HepG2 (cell line): ENCODE results near the gene SGPP1. TPM values are rescaled to one million over a fixed set of nuclear protein-coding genes. Genes with fewer than 3 reads are reported as not detected.

Experiments used
- ARHGAP35 ChIP-seq: sonication (generic); formaldehyde crosslinking; IDR thresholded peaks from 2 replicates; pipeline ENCODE4 v1.9.0; 2022; ENCODE audit warnings: mild to moderate bottlenecking, inconsistent platforms, moderate library complexity, missing genetic modification reagents, borderline replicate concordance
- ATRX ChIP-seq: sonication (generic); formaldehyde crosslinking; IDR thresholded peaks from 2 replicates; pipeline ENCODE4 v1.4.0; 2020; ENCODE audit warnings: missing genetic modification reagents, borderline replicate concordance
- JUN ChIP-seq: sonication (generic); formaldehyde crosslinking; IDR thresholded peaks from 2 replicates; pipeline ENCODE4 v1.4.0; 2020; ENCODE audit warnings: mild to moderate bottlenecking, missing genetic modification reagents
- MYNN ChIP-seq: sonication (generic); formaldehyde crosslinking; IDR thresholded peaks from 2 replicates; pipeline ENCODE4 v1.4.0; 2020; ENCODE audit warnings: mild to moderate bottlenecking, low read depth, missing genetic modification reagents
- NCOA5 ChIP-seq: sonication (generic); formaldehyde crosslinking; IDR thresholded peaks from 2 replicates; pipeline ENCODE4 v1.4.0; 2020; ENCODE audit warnings: missing genetic modification reagents
- PITX1 ChIP-seq: sonication (generic); formaldehyde crosslinking; IDR thresholded peaks from 2 replicates; pipeline ENCODE4 v1.5.1; 2020; ENCODE audit warnings: mild to moderate bottlenecking, missing genetic modification reagents
- RBAK ChIP-seq: sonication (generic); formaldehyde crosslinking; IDR thresholded peaks from 2 replicates; pipeline ENCODE4 v1.5.1; 2020; ENCODE audit warnings: mild to moderate bottlenecking, missing genetic modification reagents
- RBM22 ChIP-seq: fragments of 200-400 bp; formaldehyde crosslinking; optimal IDR thresholded peaks from 2 replicates; pipeline ENCODE3; 2017; ENCODE audit warnings: mild to moderate bottlenecking, low read length, moderate library complexity
- SP2 ChIP-seq: sonication (generic); formaldehyde crosslinking; IDR thresholded peaks from 2 replicates; pipeline ENCODE4 v1.5.1; 2020; ENCODE audit warnings: mild to moderate bottlenecking, missing genetic modification reagents
- SRSF9 ChIP-seq: fragments of 200-400 bp; formaldehyde crosslinking; IDR thresholded peaks from 2 replicates; pipeline ENCODE4 v1.6.1; 2018; ENCODE audit warnings: borderline replicate concordance, mild to moderate bottlenecking, low read depth, low read length; ENCODE audit not compliant: insufficient read depth, poor library complexity, severe bottlenecking
- ZFP36L1 ChIP-seq: sonication (generic); formaldehyde crosslinking; IDR thresholded peaks from 2 replicates; pipeline ENCODE4 v1.8.0; 2022; ENCODE audit warnings: mild to moderate bottlenecking, missing genetic modification reagents, moderate library complexity
- ZKSCAN8 ChIP-seq: IDR thresholded peaks from 2 replicates; pipeline ENCODE4 v1.6.1; 2016; ENCODE audit warnings: borderline replicate concordance, missing genetic modification reagents, missing compliant biosample characterization
- ZSCAN22 ChIP-seq: sonication (generic); formaldehyde crosslinking; IDR thresholded peaks from 2 replicates; pipeline ENCODE4 v1.4.0; 2020; ENCODE audit warnings: mild to moderate bottlenecking, missing genetic modification reagents
- polyA plus RNA-seq, 8 experiments: library from polyadenylated mRNA; depleted of rRNA in 3 of 8; stranded (reverse) in 7 of 8; unstranded in 1 of 8; fragments of >200 nt; fragmentation: Illumina TruSeq in 4 of 8; extraction: Trizol in 4 of 8; gene quantifications; 2 replicates each; pipeline versions ENCODE4 v1.2.1 to v1.2.3, GENCODE V29; 2011 to 2016; ENCODE audit warnings: low read depth in 4 of 8, missing spikeins in 1 of 8, mixed read lengths in 1 of 8; ENCODE audit not compliant: insufficient read depth in 1 of 8
- total RNA-seq, 5 experiments: library from RNA; depleted of rRNA; stranded (reverse); fragments of >200 nt; fragmentation: Illumina TruSeq; extraction: Trizol; gene quantifications; 2 replicates each; pipeline ENCODE4 v1.2.3, GENCODE V29; 2016; ENCODE audit warnings: low read depth in 1 of 5
- TF ChIP-seq, protein P1 (sequence below): sonication (generic); formaldehyde crosslinking; IDR thresholded peaks from 2 replicates; pipeline ENCODE4 v1.4.0; 2020; ENCODE audit warnings: mild to moderate bottlenecking, missing genetic modification reagents
- TF ChIP-seq, protein P2 (sequence below): sonication (generic); formaldehyde crosslinking; IDR thresholded peaks from 2 replicates; pipeline ENCODE4; 2020; ENCODE audit warnings: missing genetic modification reagents, mild to moderate bottlenecking, borderline replicate concordance
- TF ChIP-seq, protein P3 (sequence below): sonication (generic); formaldehyde crosslinking; IDR thresholded peaks from 2 replicates; pipeline ENCODE4 v1.8.1; 2023; ENCODE audit warnings: missing genetic modification reagents, inconsistent platforms, borderline replicate concordance
- TF ChIP-seq, protein P4 (sequence below): sonication (generic); formaldehyde crosslinking; IDR thresholded peaks from 2 replicates; pipeline ENCODE4 v1.4.0; 2020; ENCODE audit warnings: missing genetic modification reagents

SGPP1 gene
- total and polyA plus RNA-seq, 2 of the 13 experiments (the other 11 are each of a cell fraction or from before 2014, with no cell fraction given): 6.4 to 6.8 TPM

DNA sequence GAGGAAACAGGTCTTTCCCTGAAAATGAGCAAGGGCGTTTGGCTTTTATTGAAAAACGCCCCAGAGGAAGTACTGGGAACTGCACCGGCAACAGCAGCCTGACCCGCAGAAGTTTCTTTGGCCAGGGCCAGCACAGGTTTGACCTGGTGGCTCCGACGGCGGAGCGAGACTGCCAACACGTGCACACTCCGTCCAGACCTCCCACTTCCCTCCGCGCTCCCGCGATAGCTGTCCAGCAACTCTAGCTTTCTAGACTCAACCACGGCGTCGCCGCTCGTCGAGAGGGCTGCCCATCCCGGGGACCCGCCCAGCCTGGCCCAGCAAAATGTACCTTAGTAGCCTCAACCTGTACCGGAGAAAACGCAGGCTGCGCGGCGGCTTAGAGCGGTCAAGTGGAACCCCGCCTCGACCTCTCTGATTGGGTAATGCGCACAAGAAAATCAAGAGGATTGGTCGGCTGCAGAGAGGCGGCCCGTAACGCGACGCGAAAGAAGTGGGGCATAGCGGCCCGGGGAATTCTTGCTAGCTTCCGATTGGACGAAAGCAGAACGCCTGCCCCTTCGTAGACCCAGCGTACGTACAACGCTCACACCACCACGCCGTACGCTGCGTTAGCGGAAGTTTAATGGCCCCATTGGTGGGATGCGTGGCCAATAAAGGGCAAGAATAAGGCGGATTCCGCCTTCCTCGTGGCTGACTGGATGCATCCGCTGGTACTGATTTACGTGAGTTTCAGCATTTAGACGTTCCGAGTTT lies 86.2 kb downstream of the SGPP1 start, which contains the start of gene WDR89 (continued):
- TF ChIP-seq, protein P1, sequence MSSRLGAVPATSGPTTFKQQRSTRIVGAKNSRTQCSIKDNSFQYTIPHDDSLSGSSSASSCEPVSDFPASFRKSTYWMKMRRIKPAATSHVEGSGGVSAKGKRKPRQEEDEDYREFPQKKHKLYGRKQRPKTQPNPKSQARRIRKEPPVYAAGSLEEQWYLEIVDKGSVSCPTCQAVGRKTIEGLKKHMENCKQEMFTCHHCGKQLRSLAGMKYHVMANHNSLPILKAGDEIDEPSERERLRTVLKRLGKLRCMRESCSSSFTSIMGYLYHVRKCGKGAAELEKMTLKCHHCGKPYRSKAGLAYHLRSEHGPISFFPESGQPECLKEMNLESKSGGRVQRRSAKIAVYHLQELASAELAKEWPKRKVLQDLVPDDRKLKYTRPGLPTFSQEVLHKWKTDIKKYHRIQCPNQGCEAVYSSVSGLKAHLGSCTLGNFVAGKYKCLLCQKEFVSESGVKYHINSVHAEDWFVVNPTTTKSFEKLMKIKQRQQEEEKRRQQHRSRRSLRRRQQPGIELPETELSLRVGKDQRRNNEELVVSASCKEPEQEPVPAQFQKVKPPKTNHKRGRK: no peak
- TF ChIP-seq NCOA5 (no peak), JUN (no peak), ARHGAP35 (CRISPR knock-in tag) (peak; percentile 92), ZSCAN22 (no peak; the same call in 1 of the 2 replicates), MYNN (CRISPR knock-in tag) (peak; percentile 86; the same call in 1 of the 2 replicates), RBAK (CRISPR knock-in tag) (no peak), RBM22 (no peak), ATRX (no peak), SRSF9 (no peak), ZFP36L1 (CRISPR knock-in tag) (0 out of 2 replicates have a peak, but pooled peaks have one; percentile 59), PITX1 (CRISPR knock-in tag) (peak; percentile 83), ZKSCAN8 (CRISPR knock-in tag) (peak; percentile 77; the same call in 1 of the 2 replicates), SP2 (CRISPR knock-in tag) (peak; percentile 92)
- TF ChIP-seq, protein P2, sequence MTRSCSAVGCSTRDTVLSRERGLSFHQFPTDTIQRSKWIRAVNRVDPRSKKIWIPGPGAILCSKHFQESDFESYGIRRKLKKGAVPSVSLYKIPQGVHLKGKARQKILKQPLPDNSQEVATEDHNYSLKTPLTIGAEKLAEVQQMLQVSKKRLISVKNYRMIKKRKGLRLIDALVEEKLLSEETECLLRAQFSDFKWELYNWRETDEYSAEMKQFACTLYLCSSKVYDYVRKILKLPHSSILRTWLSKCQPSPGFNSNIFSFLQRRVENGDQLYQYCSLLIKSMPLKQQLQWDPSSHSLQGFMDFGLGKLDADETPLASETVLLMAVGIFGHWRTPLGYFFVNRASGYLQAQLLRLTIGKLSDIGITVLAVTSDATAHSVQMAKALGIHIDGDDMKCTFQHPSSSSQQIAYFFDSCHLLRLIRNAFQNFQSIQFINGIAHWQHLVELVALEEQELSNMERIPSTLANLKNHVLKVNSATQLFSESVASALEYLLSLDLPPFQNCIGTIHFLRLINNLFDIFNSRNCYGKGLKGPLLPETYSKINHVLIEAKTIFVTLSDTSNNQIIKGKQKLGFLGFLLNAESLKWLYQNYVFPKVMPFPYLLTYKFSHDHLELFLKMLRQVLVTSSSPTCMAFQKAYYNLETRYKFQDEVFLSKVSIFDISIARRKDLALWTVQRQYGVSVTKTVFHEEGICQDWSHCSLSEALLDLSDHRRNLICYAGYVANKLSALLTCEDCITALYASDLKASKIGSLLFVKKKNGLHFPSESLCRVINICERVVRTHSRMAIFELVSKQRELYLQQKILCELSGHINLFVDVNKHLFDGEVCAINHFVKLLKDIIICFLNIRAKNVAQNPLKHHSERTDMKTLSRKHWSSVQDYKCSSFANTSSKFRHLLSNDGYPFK (CRISPR knock-in tag): peak; percentile 82; the same call in 1 of the 2 replicates
- TF ChIP-seq, protein P3, sequence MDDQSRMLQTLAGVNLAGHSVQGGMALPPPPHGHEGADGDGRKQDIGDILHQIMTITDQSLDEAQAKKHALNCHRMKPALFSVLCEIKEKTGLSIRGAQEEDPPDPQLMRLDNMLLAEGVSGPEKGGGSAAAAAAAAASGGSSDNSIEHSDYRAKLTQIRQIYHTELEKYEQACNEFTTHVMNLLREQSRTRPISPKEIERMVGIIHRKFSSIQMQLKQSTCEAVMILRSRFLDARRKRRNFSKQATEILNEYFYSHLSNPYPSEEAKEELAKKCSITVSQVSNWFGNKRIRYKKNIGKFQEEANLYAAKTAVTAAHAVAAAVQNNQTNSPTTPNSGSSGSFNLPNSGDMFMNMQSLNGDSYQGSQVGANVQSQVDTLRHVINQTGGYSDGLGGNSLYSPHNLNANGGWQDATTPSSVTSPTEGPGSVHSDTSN (CRISPR knock-in tag): no peak
- TF ChIP-seq, protein P4, sequence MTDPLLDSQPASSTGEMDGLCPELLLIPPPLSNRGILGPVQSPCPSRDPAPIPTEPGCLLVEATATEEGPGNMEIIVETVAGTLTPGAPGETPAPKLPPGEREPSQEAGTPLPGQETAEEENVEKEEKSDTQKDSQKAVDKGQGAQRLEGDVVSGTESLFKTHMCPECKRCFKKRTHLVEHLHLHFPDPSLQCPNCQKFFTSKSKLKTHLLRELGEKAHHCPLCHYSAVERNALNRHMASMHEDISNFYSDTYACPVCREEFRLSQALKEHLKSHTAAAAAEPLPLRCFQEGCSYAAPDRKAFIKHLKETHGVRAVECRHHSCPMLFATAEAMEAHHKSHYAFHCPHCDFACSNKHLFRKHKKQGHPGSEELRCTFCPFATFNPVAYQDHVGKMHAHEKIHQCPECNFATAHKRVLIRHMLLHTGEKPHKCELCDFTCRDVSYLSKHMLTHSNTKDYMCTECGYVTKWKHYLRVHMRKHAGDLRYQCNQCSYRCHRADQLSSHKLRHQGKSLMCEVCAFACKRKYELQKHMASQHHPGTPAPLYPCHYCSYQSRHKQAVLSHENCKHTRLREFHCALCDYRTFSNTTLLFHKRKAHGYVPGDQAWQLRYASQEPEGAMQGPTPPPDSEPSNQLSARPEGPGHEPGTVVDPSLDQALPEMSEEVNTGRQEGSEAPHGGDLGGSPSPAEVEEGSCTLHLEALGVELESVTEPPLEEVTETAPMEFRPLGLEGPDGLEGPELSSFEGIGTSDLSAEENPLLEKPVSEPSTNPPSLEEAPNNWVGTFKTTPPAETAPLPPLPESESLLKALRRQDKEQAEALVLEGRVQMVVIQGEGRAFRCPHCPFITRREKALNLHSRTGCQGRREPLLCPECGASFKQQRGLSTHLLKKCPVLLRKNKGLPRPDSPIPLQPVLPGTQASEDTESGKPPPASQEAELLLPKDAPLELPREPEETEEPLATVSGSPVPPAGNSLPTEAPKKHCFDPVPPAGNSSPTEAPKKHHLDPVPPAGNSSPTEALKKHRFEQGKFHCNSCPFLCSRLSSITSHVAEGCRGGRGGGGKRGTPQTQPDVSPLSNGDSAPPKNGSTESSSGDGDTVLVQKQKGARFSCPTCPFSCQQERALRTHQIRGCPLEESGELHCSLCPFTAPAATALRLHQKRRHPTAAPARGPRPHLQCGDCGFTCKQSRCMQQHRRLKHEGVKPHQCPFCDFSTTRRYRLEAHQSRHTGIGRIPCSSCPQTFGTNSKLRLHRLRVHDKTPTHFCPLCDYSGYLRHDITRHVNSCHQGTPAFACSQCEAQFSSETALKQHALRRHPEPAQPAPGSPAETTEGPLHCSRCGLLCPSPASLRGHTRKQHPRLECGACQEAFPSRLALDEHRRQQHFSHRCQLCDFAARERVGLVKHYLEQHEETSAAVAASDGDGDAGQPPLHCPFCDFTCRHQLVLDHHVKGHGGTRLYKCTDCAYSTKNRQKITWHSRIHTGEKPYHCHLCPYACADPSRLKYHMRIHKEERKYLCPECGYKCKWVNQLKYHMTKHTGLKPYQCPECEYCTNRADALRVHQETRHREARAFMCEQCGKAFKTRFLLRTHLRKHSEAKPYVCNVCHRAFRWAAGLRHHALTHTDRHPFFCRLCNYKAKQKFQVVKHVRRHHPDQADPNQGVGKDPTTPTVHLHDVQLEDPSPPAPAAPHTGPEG (CRISPR knock-in tag): peak; percentile 91
